DOHH2 (cell line): ENCODE data around the gene HES1.

Experiments
- CTCF ChIP-seq: fragments of 200-600 bp; sonication (generic); IDR thresholded peaks from one replicate; pipeline ENCODE4 v1.5.1; 2014; ENCODE audit warnings: antibody characterized with exemption, mild to moderate bottlenecking, low read depth, low read length; ENCODE audit not compliant: poor library complexity, severe bottlenecking
- EZH2phosphoT487 ChIP-seq: fragments of 200-600 bp; sonication (generic); IDR thresholded peaks from 2 replicates; pipeline ENCODE4 v1.6.1; 2017; ENCODE audit warnings: borderline replicate concordance, mild to moderate bottlenecking, antibody characterized with exemption, low read length, moderate library complexity, mixed read lengths

GRCh38 chr3:194169595-194169994, 33.6 kb downstream of the HES1 start:
- no peak for TF ChIP-seq CTCF
- no peak for TF ChIP-seq EZH2phosphoT487
